Suprapubic skin (tissue), 4 donors: ENCODE measurements around the gene ZNF2.

ENCODE experiments used
- POLR2A ChIP-seq, 2 donors: fragments of 450-650 bp; IDR thresholded peaks; one replicate each; pipeline ENCODE4 v1.6.1; 2017; ENCODE audit warnings: antibody characterized with exemption in 2 of 2, mild to moderate bottlenecking in 2 of 2, moderate library complexity in 2 of 2
- POLR2AphosphoS5 ChIP-seq, 3 donors: sonication (generic); formaldehyde crosslinking; IDR thresholded peaks; one replicate each; pipeline ENCODE4 v1.6.1; 2017; ENCODE audit warnings: antibody characterized with exemption in 3 of 3

GRCh38 chr2:95122197-95122551 is 43.4 kb upstream of the ZNF2 start:
- TF ChIP-seq POLR2A (IDR thresholded peaks at IDR 0.05) (no peak), POLR2AphosphoS5 (IDR thresholded peaks at IDR 0.05) (no peak)
